ENCODE results near the gene ABCG1.
"Not testable (repeated sequence)": the region's sequence is repeated elsewhere in the genome, so short reads cannot be mapped to it uniquely, and the experiment has no call there.

ABCG1 gene

GRCh38 chr21:42218836-42219605 lies at the start of gene ABCG1:
Gene ABCG1, plus strand, starts transcription at chr21:42219140. Its CDS starts 123 bp downstream, at chr21:42219263.
- Mint-ChIP-seq H3K36me3 (ENCODE audit: low read depth) (peaks cover 37% of the 10 kb centered on the region), H3K4me3 (peak within 1 kb of the TSS; percentile 87), H3K27ac (peak within 1 kb of the TSS; percentile 92), H3K4me1 (ENCODE audit: low read depth) (peaks cover 38% of the 10 kb centered on the region), H3K9me3 (peaks cover 12% of the 10 kb centered on the region), H3K27me3 (peaks cover 20% of the 10 kb centered on the region)
- intact Hi-C loops (cut with micrococcal nuclease): no loop called here

- H3K27ac Mint-ChIP-seq: no peak overlapping the region
- peaks cover 21% of the 10 kb centered on the region for H3K4me1 Mint-ChIP-seq (ENCODE audit: low read depth)
- H3K27me3 Mint-ChIP-seq: no peaks in the 10 kb centered on the region
- intact Hi-C loops (cut with micrococcal nuclease): loop anchor here (5.0 kb wide), 1 partner anchor 38 kb away; no protein-coding TSS in a partner anchor
- H3K4me3 Mint-ChIP-seq: no peak overlapping the region
- H3K36me3 Mint-ChIP-seq (ENCODE audit: low read depth): no peaks in the 10 kb centered on the region
- H3K9me3 Mint-ChIP-seq: no peaks in the 10 kb centered on the region
Observed at GRCh38 chr21:42169758-42170157, 49.2 kb upstream of the ABCG1 start.

- Mint-ChIP-seq H3K27ac (peak overlapping the region; percentile 17), H3K4me1 (ENCODE audit: low read depth) (peaks cover 21% of the 10 kb centered on the region), H3K27me3 (peaks cover 10% of the 10 kb centered on the region), H3K36me3 (ENCODE audit: low read depth) (no peaks in the 10 kb centered on the region), H3K4me3 (no peak overlapping the region), H3K9me3 (no peaks in the 10 kb centered on the region)
- intact Hi-C loops (cut with micrococcal nuclease): loop anchor here (5.0 kb wide), 1 partner anchor 36 kb away; no protein-coding TSS in a partner anchor
Observed at GRCh38 chr21:42171091-42172053, 47.6 kb upstream of the ABCG1 start.

- Mint-ChIP-seq H3K9me3 (no peaks in the 10 kb centered on the region), H3K4me1 (ENCODE audit: low read depth) (peaks cover 21% of the 10 kb centered on the region), H3K36me3 (ENCODE audit: low read depth) (no peaks in the 10 kb centered on the region), H3K27ac (no peak overlapping the region), H3K4me3 (no peak overlapping the region), H3K27me3 (peaks cover 10% of the 10 kb centered on the region)
- intact Hi-C loops (cut with micrococcal nuclease): loop anchor here (5.0 kb wide), 1 partner anchor 34 kb away; no protein-coding TSS in a partner anchor
Observed at GRCh38 chr21:42172596-42173483, 46.1 kb upstream of the ABCG1 start.

- Mint-ChIP-seq H3K36me3 (ENCODE audit: low read depth) (no peaks in the 10 kb centered on the region), H3K9me3 (no peaks in the 10 kb centered on the region), H3K27me3 (peaks cover 12% of the 10 kb centered on the region), H3K4me3 (no peak overlapping the region), H3K27ac (no peak overlapping the region), H3K4me1 (ENCODE audit: low read depth) (peaks cover 21% of the 10 kb centered on the region)
- intact Hi-C loops (cut with micrococcal nuclease): loop anchor here (5.0 kb wide), 1 partner anchor 33 kb away; no protein-coding TSS in a partner anchor
Observed at GRCh38 chr21:42174173-42174572, 44.8 kb upstream of the ABCG1 start.

- H3K4me3 Mint-ChIP-seq: no peak overlapping the region
- H3K27ac Mint-ChIP-seq: no peak overlapping the region
- H3K36me3 Mint-ChIP-seq (ENCODE audit: low read depth): no peaks in the 10 kb centered on the region
- intact Hi-C loops (cut with micrococcal nuclease): no loop called here
- H3K4me1 Mint-ChIP-seq (ENCODE audit: low read depth): peaks cover 15% of the 10 kb centered on the region
- H3K27me3 Mint-ChIP-seq: peaks cover 12% of the 10 kb centered on the region
- H3K9me3 Mint-ChIP-seq: no peaks in the 10 kb centered on the region
Observed at GRCh38 chr21:42175110-42175710, 43.7 kb upstream of the ABCG1 start.

DNA sequence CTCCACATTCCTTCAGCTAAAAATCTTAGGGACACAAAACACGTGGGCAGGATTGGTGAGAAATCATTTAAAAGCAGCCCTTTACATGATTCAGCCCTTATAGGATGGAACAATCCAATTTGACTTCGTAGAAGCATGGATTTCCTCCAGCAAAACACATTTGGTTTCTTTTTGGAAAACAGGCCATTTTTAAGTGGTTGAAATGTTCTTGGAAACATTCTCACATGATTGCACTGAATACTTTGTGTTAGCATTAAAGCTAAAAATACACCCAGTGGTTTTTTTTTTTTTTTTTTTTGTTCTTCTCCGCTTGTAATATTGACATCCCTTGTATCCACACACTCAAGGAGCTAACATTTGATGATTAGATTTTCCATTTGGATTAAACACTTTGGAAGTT lies 42.1 kb upstream of the ABCG1 start:
- intact Hi-C loops (cut with micrococcal nuclease): no loop called here
- Mint-ChIP-seq H3K4me1 (ENCODE audit: low read depth) (no peaks in the 10 kb centered on the region), H3K27me3 (peaks cover 12% of the 10 kb centered on the region), H3K4me3 (no peak overlapping the region), H3K36me3 (ENCODE audit: low read depth) (no peaks in the 10 kb centered on the region), H3K27ac (no peak overlapping the region), H3K9me3 (no peaks in the 10 kb centered on the region)

DNA sequence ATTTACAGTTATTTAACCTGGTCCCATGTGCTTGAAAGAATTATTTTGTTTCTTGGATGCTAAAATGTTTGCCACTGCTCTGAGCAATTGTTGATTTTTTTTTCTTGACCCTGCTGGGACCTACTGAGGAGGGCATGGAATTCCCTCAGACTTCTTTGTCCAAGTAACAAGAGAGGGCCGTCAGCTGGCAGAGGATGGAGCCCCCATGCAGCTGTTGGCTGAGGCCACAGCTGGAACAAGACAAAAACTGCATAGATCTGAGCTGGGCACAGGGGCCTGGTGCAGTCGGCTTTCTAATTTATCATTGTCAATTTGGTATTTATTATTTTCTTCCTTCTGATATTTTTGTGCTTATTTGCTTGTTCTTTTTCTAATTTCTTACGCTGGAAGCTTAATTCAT lies 39.6 kb upstream of the ABCG1 start:
- Mint-ChIP-seq H3K27ac (no peak overlapping the region), H3K4me1 (ENCODE audit: low read depth) (no peaks in the 10 kb centered on the region), H3K27me3 (peaks cover 12% of the 10 kb centered on the region), H3K36me3 (ENCODE audit: low read depth) (no peaks in the 10 kb centered on the region), H3K4me3 (no peak overlapping the region), H3K9me3 (no peaks in the 10 kb centered on the region)
- intact Hi-C loops (cut with micrococcal nuclease): no loop called here

- intact Hi-C loops (cut with micrococcal nuclease); H3K36me3 Mint-ChIP-seq (ENCODE audit: low read depth): not testable (repeated sequence)
- peaks cover 12% of the 10 kb centered on the region for H3K27me3 Mint-ChIP-seq
Observed at GRCh38 chr21:42180001-42180400, 38.9 kb upstream of the ABCG1 start.

GRCh38 chr21:42182713-42183371 lies 36.1 kb upstream of the ABCG1 start:
- intact Hi-C loops (cut with micrococcal nuclease): no loop called here
- no peak overlapping the region for H3K27ac Mint-ChIP-seq

More at GRCh38 chr21:42180001-42180400, 38.9 kb upstream of the ABCG1 start:
- H3K4me3 Mint-ChIP-seq; H3K9me3 Mint-ChIP-seq; H3K4me1 Mint-ChIP-seq (ENCODE audit: low read depth); H3K27ac Mint-ChIP-seq: not testable (repeated sequence)

GRCh38 chr21:42183374-42184266 lies 35.3 kb upstream of the ABCG1 start:
- H3K4me3 Mint-ChIP-seq: no peak overlapping the region
- intact Hi-C loops (cut with micrococcal nuclease): no loop called here
- no peak overlapping the region for H3K27ac Mint-ChIP-seq
- no peaks in the 10 kb centered on the region for H3K36me3 Mint-ChIP-seq (ENCODE audit: low read depth)
- H3K9me3 Mint-ChIP-seq: no peaks in the 10 kb centered on the region
- no peaks in the 10 kb centered on the region for H3K27me3 Mint-ChIP-seq
- peaks cover 32% of the 10 kb centered on the region for H3K4me1 Mint-ChIP-seq (ENCODE audit: low read depth)

More at GRCh38 chr21:42182713-42183371, 36.1 kb upstream of the ABCG1 start:
- Mint-ChIP-seq H3K4me1 (ENCODE audit: low read depth) (peaks cover 24% of the 10 kb centered on the region), H3K9me3 (no peaks in the 10 kb centered on the region), H3K4me3 (no peak overlapping the region), H3K27me3 (peaks cover 1% of the 10 kb centered on the region), H3K36me3 (ENCODE audit: low read depth) (no peaks in the 10 kb centered on the region)

DNA sequence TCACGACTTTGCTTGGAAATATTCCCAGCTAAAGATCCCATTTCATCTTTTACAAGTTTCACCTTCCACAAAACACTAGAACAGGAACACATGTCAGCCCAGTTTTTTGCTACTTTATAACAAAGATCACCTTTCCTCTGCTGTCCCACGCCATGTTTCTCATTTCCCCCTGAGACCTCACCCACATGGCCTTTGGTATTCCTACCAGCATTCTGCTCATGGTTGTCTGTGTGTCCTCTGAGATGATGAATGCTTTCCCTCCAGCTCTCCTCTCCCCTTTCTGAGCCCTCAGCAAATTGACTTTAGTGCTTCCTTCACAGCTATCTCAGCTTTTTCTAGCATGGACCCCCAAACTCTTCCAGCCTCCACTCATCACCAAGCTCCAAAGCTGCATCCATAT lies 32.3 kb upstream of the ABCG1 start:
- peak overlapping the region; percentile 86 for H3K27ac Mint-ChIP-seq
- H3K27me3 Mint-ChIP-seq: peaks cover under 1% of the 10 kb centered on the region
- intact Hi-C loops (cut with micrococcal nuclease): no loop called here
- H3K4me3 Mint-ChIP-seq: no peak overlapping the region
- H3K36me3 Mint-ChIP-seq (ENCODE audit: low read depth): no peaks in the 10 kb centered on the region
- H3K9me3 Mint-ChIP-seq: no peaks in the 10 kb centered on the region
- H3K4me1 Mint-ChIP-seq (ENCODE audit: low read depth): peaks cover 53% of the 10 kb centered on the region

Data from dendritic cell treated with granulocyte-macrophage colony-stimulating factor and Interleukin-4, amounts not matched to agents 40 ng/mL and 50 ng/mL, for 4 days (primary cell).